Measurements from ENCODE around the gene SMCHD1. TPM values are rescaled to one million over a fixed set of nuclear protein-coding genes. Genes with fewer than 3 reads are reported as not detected.

The SMCHD1 gene
- total RNA-seq, 2 donors from 2014 or later, result 56.0 to 65.1 TPM

- intact Hi-C loops (cut with DNase I), result no loop called here
- Histone ChIP-seq H3K27me3 (replicated peaks; ENCODE audit: insufficient read depth) (no peaks in the 10 kb centered on the region), H3K4me1 (replicated peaks) (no peaks in the 10 kb centered on the region), H3K4me3 (no peak overlapping the region), H3K27ac (no peak overlapping the region), H3K9me3 (no peaks in the 10 kb centered on the region), H3K36me3 (no peaks in the 10 kb centered on the region)
- TF ChIP-seq POLR2A (IDR thresholded peaks at IDR 0.05) (no peak), POLR2AphosphoS5 (IDR thresholded peaks at IDR 0.05) (no peak), CTCF (IDR thresholded peaks at IDR 0.05) (no peak)
- no peak for DNase-seq (ENCODE audit: low spot score)
- WGBS, result 78% methylated on average over 3 of the region's 3 CpGs
Measured at GRCh38 chr18:2692508-2692907, 37.0 kb downstream of the SMCHD1 start.

GRCh38 chr18:2697184-2697583 is 41.7 kb downstream of the SMCHD1 start:
- Histone ChIP-seq H3K4me1 (replicated peaks) (no peaks in the 10 kb centered on the region), H3K36me3 (no peaks in the 10 kb centered on the region), H3K27ac (no peak overlapping the region), H3K9me3 (no peaks in the 10 kb centered on the region), H3K4me3 (no peak overlapping the region), H3K27me3 (replicated peaks; ENCODE audit: insufficient read depth) (no peaks in the 10 kb centered on the region)
- no peak for DNase-seq (ENCODE audit: low spot score)
- WGBS, result 88% methylated on average over 4 of the region's 4 CpGs
- TF ChIP-seq POLR2AphosphoS5 (IDR thresholded peaks at IDR 0.05) (no peak), POLR2A (IDR thresholded peaks at IDR 0.05) (no peak), CTCF (IDR thresholded peaks at IDR 0.05) (no peak)
- intact Hi-C loops (cut with DNase I), result no loop called here

GRCh38 chr18:2699001-2699400 is 43.5 kb downstream of the SMCHD1 start:
- Histone ChIP-seq H3K36me3 (no peaks in the 10 kb centered on the region), H3K9me3 (no peaks in the 10 kb centered on the region), H3K27me3 (replicated peaks; ENCODE audit: insufficient read depth) (no peaks in the 10 kb centered on the region), H3K27ac (no peak overlapping the region), H3K4me3 (no peak overlapping the region), H3K4me1 (replicated peaks) (no peaks in the 10 kb centered on the region)
- intact Hi-C loops (cut with DNase I), result no loop called here
- no peak for DNase-seq (ENCODE audit: low spot score)
- WGBS, result 67% methylated on average over 3 of the region's 3 CpGs
- TF ChIP-seq POLR2AphosphoS5 (IDR thresholded peaks at IDR 0.05) (no peak), POLR2A (IDR thresholded peaks at IDR 0.05) (no peak), CTCF (IDR thresholded peaks at IDR 0.05) (no peak)

GRCh38 chr18:2704541-2704940 is 49.0 kb downstream of the SMCHD1 start:
- intact Hi-C loops (cut with DNase I), result no loop called here
- Histone ChIP-seq H3K4me3 (no peak overlapping the region), H3K27me3 (replicated peaks; ENCODE audit: insufficient read depth) (no peaks in the 10 kb centered on the region), H3K9me3 (no peaks in the 10 kb centered on the region), H3K36me3 (no peaks in the 10 kb centered on the region), H3K4me1 (replicated peaks) (no peaks in the 10 kb centered on the region), H3K27ac (no peak overlapping the region)
- TF ChIP-seq POLR2A (IDR thresholded peaks at IDR 0.05) (no peak), POLR2AphosphoS5 (IDR thresholded peaks at IDR 0.05) (no peak), CTCF (IDR thresholded peaks at IDR 0.05) (no peak)
- no peak for DNase-seq (ENCODE audit: low spot score)
- WGBS, result 49% methylated on average over 2 of the region's 2 CpGs

GRCh38 chr18:2706903-2707302 is 51.4 kb downstream of the SMCHD1 start:
- WGBS, result 84% methylated on average over 6 of the region's 6 CpGs
- Histone ChIP-seq H3K36me3 (no peaks in the 10 kb centered on the region), H3K27ac (no peak overlapping the region), H3K9me3 (no peaks in the 10 kb centered on the region), H3K27me3 (replicated peaks; ENCODE audit: insufficient read depth) (no peaks in the 10 kb centered on the region), H3K4me1 (replicated peaks) (no peaks in the 10 kb centered on the region), H3K4me3 (no peak overlapping the region)
- intact Hi-C loops (cut with DNase I), result no loop called here
- TF ChIP-seq CTCF (IDR thresholded peaks at IDR 0.05) (no peak), POLR2AphosphoS5 (IDR thresholded peaks at IDR 0.05) (no peak), POLR2A (IDR thresholded peaks at IDR 0.05) (no peak)
- DNase-seq (ENCODE audit: low spot score), result no peak

All from prostate gland (tissue), 2 donors.